ENCODE measurements around the gene CD52. TPM values are rescaled to one million over a fixed set of nuclear protein-coding genes. Genes with fewer than 3 reads are reported as not detected.

CD52 gene
- total and polyA plus RNA-seq, 10 donors: 206 to 3,726 (median 316) TPM

DNA sequence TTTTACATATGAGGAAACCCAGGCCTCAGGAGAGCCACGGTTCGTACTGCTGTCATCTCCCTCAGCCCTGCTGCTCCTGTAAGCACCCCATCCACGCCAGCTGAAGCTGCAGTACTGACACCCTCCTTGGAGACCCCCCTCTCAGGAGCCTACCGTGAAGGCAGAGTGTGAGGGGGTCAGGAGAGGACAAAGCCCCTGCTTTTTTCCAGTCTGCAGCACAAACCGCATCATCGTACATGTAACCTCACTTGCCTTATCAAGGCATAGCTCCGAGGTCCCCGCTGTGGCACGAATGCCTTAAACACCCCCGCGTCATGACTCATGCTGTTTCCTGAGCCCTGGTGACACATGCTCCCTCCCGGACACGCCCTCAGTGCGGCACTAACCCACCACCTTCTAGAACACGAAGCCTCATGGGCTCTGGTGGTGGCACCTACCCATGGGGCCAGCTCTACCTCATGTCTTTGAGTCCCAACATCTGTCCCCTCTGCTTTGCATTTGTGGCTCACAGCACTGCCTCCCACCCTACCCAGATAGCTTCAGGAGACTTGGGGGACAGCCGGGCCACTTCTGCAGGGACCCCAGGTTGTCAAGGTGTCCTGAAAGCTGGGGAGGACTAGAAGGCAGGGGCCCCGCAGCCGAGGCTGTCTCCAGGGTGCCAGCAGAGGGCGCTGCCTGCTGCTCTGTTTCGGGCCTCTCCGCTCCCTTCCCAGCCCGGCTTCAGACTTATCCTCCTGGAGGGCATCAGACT lies 33.0 kb upstream of the CD52 start:
- H3K9me3 ChIP-seq: no peaks in the 10 kb centered on the region
- H3K4me3 ChIP-seq: peak overlapping the region in 1 of 8 donors; percentile 36
- TF ChIP-seq POLR2AphosphoS5 (IDR thresholded peaks at IDR 0.05) (peak; percentile 58 to 78 (median 73)), POLR2A (IDR thresholded peaks at IDR 0.05) (peak in 1 of 3 donors; percentile 6)
- TF ChIP-seq, protein P1, sequence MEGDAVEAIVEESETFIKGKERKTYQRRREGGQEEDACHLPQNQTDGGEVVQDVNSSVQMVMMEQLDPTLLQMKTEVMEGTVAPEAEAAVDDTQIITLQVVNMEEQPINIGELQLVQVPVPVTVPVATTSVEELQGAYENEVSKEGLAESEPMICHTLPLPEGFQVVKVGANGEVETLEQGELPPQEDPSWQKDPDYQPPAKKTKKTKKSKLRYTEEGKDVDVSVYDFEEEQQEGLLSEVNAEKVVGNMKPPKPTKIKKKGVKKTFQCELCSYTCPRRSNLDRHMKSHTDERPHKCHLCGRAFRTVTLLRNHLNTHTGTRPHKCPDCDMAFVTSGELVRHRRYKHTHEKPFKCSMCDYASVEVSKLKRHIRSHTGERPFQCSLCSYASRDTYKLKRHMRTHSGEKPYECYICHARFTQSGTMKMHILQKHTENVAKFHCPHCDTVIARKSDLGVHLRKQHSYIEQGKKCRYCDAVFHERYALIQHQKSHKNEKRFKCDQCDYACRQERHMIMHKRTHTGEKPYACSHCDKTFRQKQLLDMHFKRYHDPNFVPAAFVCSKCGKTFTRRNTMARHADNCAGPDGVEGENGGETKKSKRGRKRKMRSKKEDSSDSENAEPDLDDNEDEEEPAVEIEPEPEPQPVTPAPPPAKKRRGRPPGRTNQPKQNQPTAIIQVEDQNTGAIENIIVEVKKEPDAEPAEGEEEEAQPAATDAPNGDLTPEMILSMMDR (IDR thresholded peaks at IDR 0.05 in 8 of 11, conservative IDR thresholded peaks at IDR 0.05 in 3 of 11): peak; percentile 74 to 90 (median 79)
- 13 to 25% (median 20%) methylated on average over 16 to 22 of the region's 22 CpGs for WGBS, 5 donors
- H3K4me1 ChIP-seq: peaks cover 71 to 98% (median 93%) of the 10 kb centered on the region in 6 donors
- no peaks in the 10 kb centered on the region for H3K27me3 ChIP-seq (replicated peaks in 1 of 7)
- peak; percentile 94 for DNase-seq
- intact Hi-C loops (cut with DNase I; ENCODE audit: low total_unique reads): loop anchor here (2.0 kb wide), 1 partner anchor 36 kb away; no protein-coding TSS in a partner anchor
- peaks cover 0 to 47% (median 11%) of the 10 kb centered on the region in 6 donors for H3K36me3 ChIP-seq
- peak overlapping the region; percentile 84 to 99 (median 94) for H3K27ac ChIP-seq

DNA sequence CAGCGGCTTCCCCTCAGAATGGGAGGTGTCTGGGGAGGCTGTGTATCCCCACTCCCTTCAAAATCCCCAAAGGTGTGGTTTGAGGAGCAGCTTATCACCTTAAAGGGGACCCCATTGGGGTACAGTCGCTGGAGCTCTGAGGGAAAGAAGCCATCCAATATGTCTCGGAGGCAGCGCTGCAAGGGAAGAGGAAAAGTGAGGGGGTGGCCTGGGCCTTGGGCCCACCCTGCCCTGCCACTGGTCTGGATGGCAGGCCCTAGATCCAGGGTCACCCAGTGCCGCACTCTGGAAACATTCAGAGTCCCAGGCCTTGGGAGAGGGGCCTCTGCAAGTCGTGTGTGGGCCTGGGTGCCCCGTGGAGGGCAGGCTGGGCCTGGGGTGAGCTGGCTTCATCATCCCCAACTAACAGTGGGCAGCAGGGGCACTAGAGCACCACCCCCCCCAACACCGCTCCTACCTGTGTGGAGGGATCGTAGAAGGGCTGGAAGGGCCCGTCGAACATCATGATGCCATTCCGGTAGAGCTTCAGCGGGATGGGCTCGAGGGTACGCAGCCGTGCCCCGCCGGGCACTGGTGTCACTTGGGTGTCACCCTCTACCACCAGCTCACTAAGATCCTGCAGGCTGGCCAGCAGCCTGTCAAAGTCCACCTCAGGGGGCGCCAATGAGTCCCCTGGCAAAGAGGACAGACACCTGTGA lies 32.2 kb upstream of the CD52 start:
- H3K27me3 ChIP-seq (replicated peaks in 1 of 7): no peaks in the 10 kb centered on the region
- WGBS, 5 donors: 83 to 90% (median 89%) methylated on average over 13 to 19 of the region's 19 CpGs
- H3K9me3 ChIP-seq: no peaks in the 10 kb centered on the region
- TF ChIP-seq POLR2A (IDR thresholded peaks at IDR 0.05) (no peak), POLR2AphosphoS5 (IDR thresholded peaks at IDR 0.05) (peak; percentile 18 to 32 (median 30))
- TF ChIP-seq, protein P1 (IDR thresholded peaks at IDR 0.05 in 8 of 11, conservative IDR thresholded peaks at IDR 0.05 in 3 of 11): peak in 5 of 11 experiments; percentile 10 to 53 (median 22)
- peaks cover 76 to 100% (median 99%) of the 10 kb centered on the region in 6 donors for H3K4me1 ChIP-seq
- intact Hi-C loops (cut with DNase I; ENCODE audit: low total_unique reads): loop anchor here (2.0 kb wide), 1 partner anchor 35 kb away; no protein-coding TSS in a partner anchor
- peak overlapping the region in 1 of 8 donors; percentile 36 for H3K4me3 ChIP-seq
- H3K27ac ChIP-seq: peak overlapping the region; percentile 84 to 99 (median 94)
- peaks cover 0 to 47% (median 11%) of the 10 kb centered on the region in 6 donors for H3K36me3 ChIP-seq
- DNase-seq: peak; percentile 85

DNA sequence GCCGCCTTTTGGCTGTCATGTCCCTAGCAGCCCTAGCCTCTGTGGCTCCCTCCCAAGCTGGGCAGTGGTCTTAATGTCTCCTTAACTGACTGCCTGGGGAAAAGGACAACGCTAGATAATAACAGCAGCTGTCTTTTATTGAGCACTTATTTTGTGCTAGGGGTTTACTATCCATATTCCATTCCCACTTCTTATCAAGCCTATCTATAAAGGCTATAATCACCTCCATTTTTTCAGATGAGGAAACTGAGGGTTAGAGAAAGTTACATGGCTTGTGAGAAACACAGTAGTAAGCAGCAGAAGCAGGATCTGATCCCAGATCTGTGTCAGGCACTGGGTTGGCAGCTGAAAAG lies 31.7 kb upstream of the CD52 start:
- Histone ChIP-seq H3K4me1 (peaks cover 76 to 100% (median 99%) of the 10 kb centered on the region in 6 donors), H3K27me3 (replicated peaks in 1 of 7) (no peaks in the 10 kb centered on the region), H3K36me3 (peaks cover 0 to 41% (median 11%) of the 10 kb centered on the region in 6 donors), H3K4me3 (no peak overlapping the region), H3K27ac (peak overlapping the region; percentile 84 to 99 (median 94)), H3K9me3 (no peaks in the 10 kb centered on the region)
- TF ChIP-seq POLR2A (IDR thresholded peaks at IDR 0.05) (no peak), POLR2AphosphoS5 (IDR thresholded peaks at IDR 0.05) (no peak)
- TF ChIP-seq, protein P1 (IDR thresholded peaks at IDR 0.05 in 8 of 11, conservative IDR thresholded peaks at IDR 0.05 in 3 of 11): no peak
- no peak for DNase-seq
- 83 to 94% (median 86%) methylated on average over 2 of the region's 2 CpGs for WGBS, 5 donors
- intact Hi-C loops (cut with DNase I; ENCODE audit: low total_unique reads): no loop called here

Data from spleen (tissue), 11 donors.